ENCODE results near the gene STK10. TPM values are rescaled to one million over a fixed set of nuclear protein-coding genes. Genes with fewer than 3 reads are reported as not detected.
A peak's percentile ranks its signal among the peaks of the same experiment; 100 is the strongest.
"Not testable (repeated sequence)": the region's sequence is repeated elsewhere in the genome, so short reads cannot be mapped to it uniquely, and the experiment has no call there.

The STK10 gene
- 14.4 and 18.1 TPM in 2 replicates for total RNA-seq (2014; rRNA removed; shearing (Covaris generic))

GRCh38 chr5:172188033-172188892, at the start of gene STK10:
STK10 (minus strand) TSS chr5:172188224; CDS start chr5:172188042, 182 bp downstream.
- DNase-seq (ENCODE audit: low read depth): peak; percentile 92

DNA sequence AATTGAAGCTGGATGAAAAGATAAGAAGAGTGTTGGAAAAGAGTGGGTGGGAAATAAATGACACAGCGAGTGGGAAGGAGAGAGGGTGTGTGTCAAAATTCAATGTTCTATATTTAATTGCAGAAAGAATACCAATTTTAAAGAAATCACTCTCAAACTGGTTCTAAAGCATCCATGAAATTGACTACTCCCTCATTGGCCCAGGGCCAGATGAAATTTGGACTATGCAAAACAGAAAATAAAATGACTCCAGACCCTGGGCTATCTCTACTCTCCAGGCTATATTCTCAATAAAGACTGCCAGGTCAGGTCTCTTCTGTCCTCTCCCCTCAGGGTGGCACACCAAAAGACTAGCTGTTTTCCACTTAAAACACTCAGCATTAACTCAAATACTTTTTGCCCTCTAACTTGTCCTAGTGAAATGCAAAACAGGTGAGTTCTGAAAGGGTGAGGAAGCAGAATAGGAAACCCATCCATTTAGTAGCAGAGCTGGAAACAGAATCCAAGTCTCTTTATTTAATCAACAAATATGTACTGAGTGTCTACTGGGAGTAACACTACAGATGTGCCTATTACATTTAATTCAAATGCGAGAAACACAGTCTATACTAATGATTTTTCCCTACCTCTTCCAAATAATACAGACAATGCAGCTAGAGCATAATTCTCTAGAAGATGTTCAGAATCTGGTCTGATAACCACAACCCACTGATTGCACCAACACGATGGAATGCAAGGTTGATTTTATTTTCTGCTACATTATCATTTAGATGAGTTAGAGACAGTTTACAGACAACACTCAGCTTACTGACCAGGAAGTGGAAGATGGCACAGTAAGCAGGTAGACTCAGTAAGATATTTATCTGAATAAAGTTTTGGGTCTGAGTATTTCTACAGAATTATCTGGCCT, 48.1 kb upstream of the STK10 start:
- DNase-seq (ENCODE audit: low read depth): peak; percentile 4

- no peak for DNase-seq (ENCODE audit: low read depth)
Measured at GRCh38 chr5:172235132-172235780, 47.2 kb upstream of the STK10 start.

- no peak for DNase-seq (ENCODE audit: low read depth)
Measured at GRCh38 chr5:172234031-172234430, 46.0 kb upstream of the STK10 start.

- DNase-seq (ENCODE audit: low read depth): no peak
Measured at GRCh38 chr5:172229904-172230303, 41.9 kb upstream of the STK10 start.

- DNase-seq (ENCODE audit: low read depth): no peak
Measured at GRCh38 chr5:172224996-172225395, 37.0 kb upstream of the STK10 start.

GRCh38 chr5:172223901-172224873, 36.2 kb upstream of the STK10 start:
- no peak for DNase-seq (ENCODE audit: low read depth)

- no peak for DNase-seq (ENCODE audit: low read depth)
Measured at GRCh38 chr5:172219296-172219695, 31.3 kb upstream of the STK10 start.

DNA sequence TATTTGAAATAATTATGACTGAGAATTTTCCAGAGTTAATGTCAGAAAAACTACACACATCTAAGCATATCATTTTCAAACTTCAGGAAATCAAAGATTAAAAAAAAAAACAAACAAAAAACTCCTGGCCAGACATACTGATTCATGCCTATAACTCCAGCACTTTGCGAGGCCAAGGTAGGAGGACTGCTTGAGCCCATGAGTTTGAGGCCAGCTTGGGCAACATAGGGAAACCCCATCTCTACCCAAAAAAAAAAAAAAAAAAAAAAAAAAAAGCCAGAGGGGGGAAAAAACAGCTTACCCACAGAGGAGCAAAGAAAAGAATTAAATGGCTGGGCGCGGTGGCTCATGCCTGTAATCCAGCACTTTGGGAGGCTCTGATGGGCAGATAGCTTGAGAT, 28.3 kb upstream of the STK10 start:
- peak; percentile 21 for DNase-seq (ENCODE audit: low read depth)

GRCh38 chr5:172213126-172213525, 25.1 kb upstream of the STK10 start:
- DNase-seq (ENCODE audit: low read depth): no peak

GRCh38 chr5:172211676-172212075, 23.7 kb upstream of the STK10 start:
- no peak for DNase-seq (ENCODE audit: low read depth)

DNA sequence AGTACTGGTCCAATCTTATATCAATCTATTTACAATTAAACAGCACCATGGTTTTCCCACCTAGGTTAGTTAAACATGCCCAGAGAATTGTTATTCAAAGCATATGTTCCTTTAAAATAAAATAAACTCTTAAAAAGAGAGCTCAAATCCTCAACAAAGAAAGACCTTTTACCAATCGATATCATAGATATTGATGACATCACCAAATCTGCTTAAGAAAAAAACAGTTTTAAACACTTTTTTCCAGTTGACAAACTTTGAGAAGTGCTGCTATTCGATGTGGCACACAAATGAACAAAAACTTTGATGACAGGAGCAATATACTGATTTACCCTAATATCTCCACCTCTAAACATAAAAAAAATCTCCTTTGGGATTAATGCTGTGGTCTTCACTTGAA, 21.7 kb upstream of the STK10 start:
- no peak for DNase-seq (ENCODE audit: low read depth)

DNA sequence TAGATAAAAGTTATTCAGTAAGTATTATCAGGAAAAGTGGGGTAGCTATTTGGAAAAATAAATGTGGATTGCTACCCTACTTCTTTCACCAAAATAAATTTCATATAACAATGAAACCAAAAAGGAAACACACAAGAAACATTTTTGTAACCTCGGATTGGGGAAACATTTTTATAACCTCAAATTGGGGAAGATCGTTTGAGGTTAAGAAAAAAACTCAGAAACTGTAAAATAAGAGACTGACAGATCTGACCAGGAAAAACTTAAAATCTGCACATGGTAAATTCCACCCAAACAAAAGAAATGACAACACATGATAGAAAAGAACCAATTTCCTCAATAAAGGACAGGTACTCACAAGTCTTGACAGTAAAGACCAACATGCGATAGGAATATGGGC, 19.5 kb upstream of the STK10 start:
- DNase-seq (ENCODE audit: low read depth): no peak

DNA sequence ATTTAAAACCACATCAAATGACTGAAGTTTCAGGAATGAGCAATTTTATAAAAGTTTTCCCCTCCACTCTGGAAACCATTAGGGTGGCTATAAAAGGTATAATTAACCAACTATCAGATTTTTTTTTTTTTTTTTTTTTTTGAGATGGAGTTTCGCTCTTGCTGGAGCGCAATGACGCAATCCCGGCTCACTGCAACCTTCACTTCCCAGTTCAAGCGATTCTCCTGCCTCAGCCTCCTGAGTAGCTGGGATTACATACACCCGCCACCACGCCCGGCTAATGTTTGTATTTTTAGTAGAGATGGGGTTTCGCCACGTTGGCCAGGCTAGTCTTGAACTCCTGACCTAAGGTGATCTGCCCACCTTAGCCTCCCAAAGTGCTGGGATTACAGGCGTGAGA, 18.0 kb upstream of the STK10 start:
- DNase-seq (ENCODE audit: low read depth): not testable (repeated sequence)

DNA sequence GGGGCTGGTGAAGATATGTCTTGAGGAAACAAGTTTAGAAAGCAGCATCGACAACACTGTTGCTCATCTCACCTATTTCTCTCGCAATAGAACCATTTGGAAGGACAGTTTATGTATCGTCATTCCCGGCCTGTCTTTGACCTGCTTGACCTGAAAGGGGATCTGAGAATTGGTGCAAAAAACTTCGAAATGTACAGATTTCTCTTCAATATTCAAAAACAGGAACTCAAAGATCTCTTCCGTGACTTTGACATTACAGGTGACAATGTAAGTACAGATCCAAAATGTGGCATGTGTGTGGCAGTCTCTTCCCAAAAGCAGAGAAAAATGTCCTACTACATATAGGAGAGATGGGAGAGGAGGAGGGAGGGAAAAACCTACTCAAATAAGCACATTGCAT, 12.5 kb upstream of the STK10 start:
- no peak for DNase-seq (ENCODE audit: low read depth)

- no peak for DNase-seq (ENCODE audit: low read depth)
Measured at GRCh38 chr5:172199446-172199845, 11.4 kb upstream of the STK10 start.

DNA sequence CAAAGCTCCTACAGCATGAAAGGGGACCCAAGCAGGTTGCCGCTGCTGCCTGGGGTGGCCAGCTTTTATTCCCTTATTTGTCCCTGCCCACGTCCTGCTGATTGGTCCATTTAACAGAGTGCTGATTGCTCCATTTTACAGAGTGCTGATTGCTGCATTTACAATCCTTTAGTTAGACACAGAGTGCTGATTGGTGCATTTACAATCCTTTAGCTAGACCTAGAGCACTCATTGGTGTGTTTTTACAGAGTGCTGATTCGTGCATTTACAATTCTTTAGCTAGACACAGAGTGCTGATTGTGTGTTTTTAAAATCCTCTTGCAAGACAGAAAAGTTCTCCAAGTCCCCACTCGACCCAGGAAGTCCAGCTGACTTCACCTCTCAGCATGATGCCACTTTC, 9.8 kb upstream of the STK10 start:
- not testable (repeated sequence) for DNase-seq (ENCODE audit: low read depth)

DNA sequence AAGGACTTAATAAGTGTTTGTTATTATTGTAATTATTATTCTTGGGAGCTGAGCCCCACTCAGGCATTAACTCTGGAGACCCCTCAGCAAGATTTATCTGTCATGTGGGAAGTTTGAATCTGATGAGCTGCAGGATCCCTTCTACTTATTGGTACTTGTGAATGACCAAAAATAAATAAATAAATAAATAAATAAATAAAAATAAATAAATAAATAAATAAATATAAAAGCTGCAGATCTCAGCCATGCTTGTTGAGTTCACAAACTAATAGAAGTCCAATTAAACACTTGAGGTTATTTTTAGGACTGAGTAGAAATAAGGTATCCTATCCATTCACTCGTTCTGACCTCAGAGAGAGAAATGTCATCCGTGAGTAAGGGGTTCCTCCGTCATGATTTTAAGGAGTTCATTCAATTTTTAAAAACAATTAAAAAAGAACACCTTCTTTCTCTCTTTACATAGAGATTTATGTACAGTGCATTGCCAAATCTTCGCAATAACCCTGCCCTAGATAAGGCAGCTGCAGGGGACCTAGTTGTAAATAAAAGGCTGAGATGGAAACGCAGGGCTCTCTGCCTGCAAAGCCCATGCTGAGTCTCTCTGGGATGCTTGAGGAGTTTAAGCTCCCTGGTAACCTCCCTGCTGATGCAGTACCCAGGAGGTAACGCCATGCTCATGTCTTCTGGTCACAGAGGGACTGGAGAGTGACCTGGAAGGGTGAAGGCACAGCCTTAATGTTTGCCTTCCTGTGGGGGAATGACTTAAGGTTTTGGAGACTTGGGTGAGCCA, 7.2 kb upstream of the STK10 start:
- no peak for DNase-seq (ENCODE audit: low read depth)

GRCh38 chr5:172193872-172194271, 5.8 kb upstream of the STK10 start, which contains the start of gene EFCAB9:
EFCAB9 (plus strand) TSS chr5:172194172; CDS start chr5:172194173, 1 bp downstream.
- no peak for DNase-seq (ENCODE audit: low read depth)
